OCI-LY1 (cell line): Measurements from ENCODE around the gene KCNJ16.

Source experiments
- H2AFZ ChIP-seq: fragments of 200-600 bp; sonication (generic), shearing (Covaris generic); 2 replicates; pipeline ENCODE4 v1.6.0; 2014; ENCODE audit warnings: antibody characterized with exemption, mild to moderate bottlenecking, low read length
- H3F3A ChIP-seq: fragments of 200-600 bp; sonication (generic), shearing (Covaris generic); 2 replicates; pipeline ENCODE4 v1.6.0; 2014; ENCODE audit warnings: mild to moderate bottlenecking, antibody characterized with exemption, low read length, moderate library complexity; ENCODE audit not compliant: insufficient read depth
- H3K27ac ChIP-seq: fragments of 200-600 bp; sonication (generic); 2 replicates; pipeline ENCODE4 v1.5.1; 2014; ENCODE audit warnings: low read length, mixed run types, mild to moderate bottlenecking, low read depth; ENCODE audit not compliant: poor library complexity, severe bottlenecking
- H3K27me3 ChIP-seq: fragments of 200-600 bp; sonication (generic); 2 replicates; pipeline ENCODE4 v1.6.0; 2014; ENCODE audit warnings: antibody characterized with exemption, mild to moderate bottlenecking, low read length, moderate library complexity; ENCODE audit not compliant: insufficient read depth
- H3K36me3 ChIP-seq: fragments of 200-600 bp; sonication (generic); 2 replicates; pipeline ENCODE4 v1.6.1; 2014; ENCODE audit warnings: mild to moderate bottlenecking, antibody characterized with exemption, low read length, moderate library complexity, mixed read lengths; ENCODE audit not compliant: insufficient read depth
- H3K4me1 ChIP-seq: fragments of 200-600 bp; sonication (generic); 2 replicates; pipeline ENCODE4 v1.5.1; 2014; ENCODE audit warnings: mild to moderate bottlenecking, low read length, moderate library complexity; ENCODE audit not compliant: insufficient read depth, severe bottlenecking
- H3K4me2 ChIP-seq: fragments of 200-600 bp; sonication (generic), shearing (Covaris generic); 2 replicates; pipeline ENCODE4 v1.6.1; 2014; ENCODE audit warnings: low read length
- H3K4me3 ChIP-seq: fragments of 200-600 bp; sonication (generic); 2 replicates; pipeline ENCODE4 v1.5.1; 2014; ENCODE audit warnings: low read length, low read depth, mild to moderate bottlenecking, mixed read lengths; ENCODE audit not compliant: poor library complexity, severe bottlenecking
- H3K79me2 ChIP-seq: fragments of 200-600 bp; shearing (Covaris generic); 2 replicates; pipeline ENCODE4 v1.6.1; 2016; ENCODE audit warnings: mixed run types, low read length, mixed read lengths; ENCODE audit not compliant: insufficient read depth
- H3K9ac ChIP-seq: fragments of 200-600 bp; sonication (generic), shearing (Covaris generic); 2 replicates; pipeline ENCODE4 v1.6.1; 2014; ENCODE audit warnings: mild to moderate bottlenecking, low read length, mixed read lengths
- H3K9me2 ChIP-seq: fragments of 200-600 bp; sonication (generic), shearing (Covaris generic); 2 replicates; pipeline ENCODE4 v1.6.1; 2014; ENCODE audit warnings: low read depth, mild to moderate bottlenecking, low read length, mixed read lengths
- H3K9me3 ChIP-seq: fragments of 200-600 bp; shearing (Covaris generic); 2 replicates; pipeline ENCODE4 v1.6.1; 2014; ENCODE audit warnings: low read length, mixed read lengths
- H4K20me1 ChIP-seq: fragments of 200-600 bp; sonication (generic), shearing (Covaris generic); 2 replicates; pipeline ENCODE4 v1.6.0; 2016; ENCODE audit warnings: mild to moderate bottlenecking, low read length; ENCODE audit not compliant: insufficient read depth
- EZH2 ChIP-seq: fragments of 200-600 bp; sonication (generic), shearing (Covaris generic); IDR thresholded peaks from 2 replicates; pipeline ENCODE4 v1.8.0; 2017; ENCODE audit warnings: borderline replicate concordance, mixed run types, mild to moderate bottlenecking, antibody characterized with exemption, low read length, moderate library complexity, mixed read lengths
- TF ChIP-seq, protein P1 (sequence below): fragments of 200-600 bp; sonication (generic), shearing (Covaris generic); IDR thresholded peaks from 2 replicates; pipeline ENCODE4 v1.5.1; 2017; ENCODE audit warnings: mild to moderate bottlenecking, antibody characterized with exemption, low read length, moderate library complexity, mixed read lengths

KCNJ16 gene

DNA sequence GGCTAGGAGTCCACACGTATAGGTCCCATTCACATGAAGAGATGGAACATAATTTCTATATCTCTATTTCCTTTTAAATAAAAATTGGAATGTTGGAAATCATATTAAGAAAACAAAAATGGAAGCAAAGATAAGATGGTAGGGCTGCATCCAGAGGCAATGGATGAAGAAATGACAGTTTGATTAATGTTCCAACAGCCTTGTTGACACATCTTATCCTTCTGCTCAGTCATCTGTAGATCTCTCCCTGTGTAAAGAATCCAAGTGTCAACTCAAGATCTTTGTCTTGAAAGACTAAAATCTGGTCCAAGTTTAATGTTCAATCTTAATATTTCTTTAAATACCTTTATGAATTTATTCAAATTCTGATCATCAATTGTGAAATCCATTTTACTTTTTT, 86.5 kb downstream of the KCNJ16 start:
- Histone ChIP-seq H3K79me2 (no peaks in the 10 kb centered on the region), H3K9me3 (no peaks in the 10 kb centered on the region), H3K9ac (no peak overlapping the region), H3K27me3 (no peaks in the 10 kb centered on the region), H3K36me3 (no peaks in the 10 kb centered on the region), H4K20me1 (no peaks in the 10 kb centered on the region), H3K4me1 (peaks cover 3% of the 10 kb centered on the region), H3K27ac (no peak overlapping the region), H3K4me3 (no peak overlapping the region), H2AFZ (no peak overlapping the region), H3K4me2 (no peak overlapping the region), H3F3A (no peaks in the 10 kb centered on the region), H3K9me2 (no peaks in the 10 kb centered on the region)
- TF ChIP-seq, protein P1, sequence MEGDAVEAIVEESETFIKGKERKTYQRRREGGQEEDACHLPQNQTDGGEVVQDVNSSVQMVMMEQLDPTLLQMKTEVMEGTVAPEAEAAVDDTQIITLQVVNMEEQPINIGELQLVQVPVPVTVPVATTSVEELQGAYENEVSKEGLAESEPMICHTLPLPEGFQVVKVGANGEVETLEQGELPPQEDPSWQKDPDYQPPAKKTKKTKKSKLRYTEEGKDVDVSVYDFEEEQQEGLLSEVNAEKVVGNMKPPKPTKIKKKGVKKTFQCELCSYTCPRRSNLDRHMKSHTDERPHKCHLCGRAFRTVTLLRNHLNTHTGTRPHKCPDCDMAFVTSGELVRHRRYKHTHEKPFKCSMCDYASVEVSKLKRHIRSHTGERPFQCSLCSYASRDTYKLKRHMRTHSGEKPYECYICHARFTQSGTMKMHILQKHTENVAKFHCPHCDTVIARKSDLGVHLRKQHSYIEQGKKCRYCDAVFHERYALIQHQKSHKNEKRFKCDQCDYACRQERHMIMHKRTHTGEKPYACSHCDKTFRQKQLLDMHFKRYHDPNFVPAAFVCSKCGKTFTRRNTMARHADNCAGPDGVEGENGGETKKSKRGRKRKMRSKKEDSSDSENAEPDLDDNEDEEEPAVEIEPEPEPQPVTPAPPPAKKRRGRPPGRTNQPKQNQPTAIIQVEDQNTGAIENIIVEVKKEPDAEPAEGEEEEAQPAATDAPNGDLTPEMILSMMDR = no peak
- no peak for TF ChIP-seq EZH2

DNA sequence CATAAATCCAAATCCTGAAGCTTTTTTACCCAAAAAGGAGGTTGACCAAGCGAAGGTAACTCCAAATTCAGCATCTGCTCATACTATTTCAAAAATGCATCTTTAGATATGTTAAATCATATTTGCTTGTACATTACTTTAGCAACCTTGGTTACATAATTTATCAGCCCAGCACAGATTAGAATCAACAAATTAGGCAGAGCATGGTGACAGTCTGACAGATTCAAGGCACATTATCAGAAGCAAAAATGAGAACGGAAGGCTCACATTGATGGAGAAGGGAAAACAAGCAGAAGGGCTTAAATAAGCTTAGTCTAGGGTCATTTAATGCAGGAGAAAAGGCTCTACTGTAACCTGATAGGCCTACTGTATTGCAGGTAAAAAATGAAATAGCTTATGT, 90.4 kb downstream of the KCNJ16 start:
- no peak overlapping the region for H3K27ac ChIP-seq
- no peak overlapping the region for H2AFZ ChIP-seq
- no peaks in the 10 kb centered on the region for H3K79me2 ChIP-seq
- TF ChIP-seq, protein P1 = no peak
- no peak for TF ChIP-seq EZH2
- H3K9ac ChIP-seq = no peak overlapping the region
- H3K36me3 ChIP-seq = no peaks in the 10 kb centered on the region
- no peaks in the 10 kb centered on the region for H3K9me3 ChIP-seq
- H3K27me3 ChIP-seq = no peaks in the 10 kb centered on the region
- H3K4me1 ChIP-seq = peaks cover 21% of the 10 kb centered on the region
- H4K20me1 ChIP-seq = no peaks in the 10 kb centered on the region
- H3K9me2 ChIP-seq = no peaks in the 10 kb centered on the region
- no peak overlapping the region for H3K4me2 ChIP-seq
- H3K4me3 ChIP-seq = no peak overlapping the region
- no peaks in the 10 kb centered on the region for H3F3A ChIP-seq

DNA sequence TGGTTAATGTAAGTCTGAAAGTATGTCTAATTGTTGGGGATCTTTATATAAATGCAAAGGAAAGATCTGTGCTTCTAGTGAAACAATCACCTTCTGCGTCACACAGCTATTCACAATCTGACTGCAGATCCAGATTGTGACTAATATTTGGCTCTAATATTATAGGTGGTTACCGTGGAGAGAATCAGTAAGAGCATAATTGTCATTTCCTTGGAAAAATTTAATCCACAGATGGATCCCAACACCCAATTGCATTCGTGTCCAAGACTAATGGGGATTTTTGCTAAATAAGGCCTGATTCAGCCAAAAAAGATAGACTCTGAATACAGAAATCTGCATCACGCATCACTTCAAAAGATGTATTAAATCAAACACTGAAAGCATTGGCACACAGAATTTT, 91.6 kb downstream of the KCNJ16 start:
- no peak overlapping the region for H3K4me2 ChIP-seq
- H3K36me3 ChIP-seq = no peaks in the 10 kb centered on the region
- H3F3A ChIP-seq = no peaks in the 10 kb centered on the region

More for the DNA sequence above, 91.6 kb downstream of the KCNJ16 start:
- no peak overlapping the region for H2AFZ ChIP-seq
- no peak overlapping the region for H3K4me3 ChIP-seq
- H3K9me3 ChIP-seq = no peaks in the 10 kb centered on the region
- H3K79me2 ChIP-seq = no peaks in the 10 kb centered on the region
- no peaks in the 10 kb centered on the region for H4K20me1 ChIP-seq
- TF ChIP-seq, protein P1 = no peak
- TF ChIP-seq EZH2 = no peak
- H3K4me1 ChIP-seq = peaks cover 21% of the 10 kb centered on the region
- no peak overlapping the region for H3K27ac ChIP-seq
- no peak overlapping the region for H3K9ac ChIP-seq
- H3K9me2 ChIP-seq = no peaks in the 10 kb centered on the region
- no peaks in the 10 kb centered on the region for H3K27me3 ChIP-seq
